Astrocyte of the cerebellum (primary cell): ENCODE data around the gene SFT2D1.

Experiments
- DNase-seq: peaks from one replicate; pipeline ENCODE4 v3.0.0-alpha.2; 2011; ENCODE audit warnings: low read depth
- H3K4me3 ChIP-seq: 2 replicates; pipeline ENCODE4 v1.5.1; 2011; ENCODE audit warnings: mild to moderate bottlenecking, low read depth, low read length, moderate library complexity
- in situ Hi-C: cut with HindIII; loops from 2 replicates; pipeline ENCODE4 v1.10.0; 2017; ENCODE audit warnings: low sequenced_read_pairs
- TF ChIP-seq, protein P1 (sequence below): IDR thresholded peaks from 2 replicates; pipeline ENCODE4 v1.5.1; 2012; ENCODE audit warnings: low read length, low read depth, moderate library complexity, mild to moderate bottlenecking; ENCODE audit errors: missing control alignments

The SFT2D1 gene

GRCh38 chr6:166274163-166274562 lies 68.2 kb downstream of the SFT2D1 start:
- TF ChIP-seq, protein P1, sequence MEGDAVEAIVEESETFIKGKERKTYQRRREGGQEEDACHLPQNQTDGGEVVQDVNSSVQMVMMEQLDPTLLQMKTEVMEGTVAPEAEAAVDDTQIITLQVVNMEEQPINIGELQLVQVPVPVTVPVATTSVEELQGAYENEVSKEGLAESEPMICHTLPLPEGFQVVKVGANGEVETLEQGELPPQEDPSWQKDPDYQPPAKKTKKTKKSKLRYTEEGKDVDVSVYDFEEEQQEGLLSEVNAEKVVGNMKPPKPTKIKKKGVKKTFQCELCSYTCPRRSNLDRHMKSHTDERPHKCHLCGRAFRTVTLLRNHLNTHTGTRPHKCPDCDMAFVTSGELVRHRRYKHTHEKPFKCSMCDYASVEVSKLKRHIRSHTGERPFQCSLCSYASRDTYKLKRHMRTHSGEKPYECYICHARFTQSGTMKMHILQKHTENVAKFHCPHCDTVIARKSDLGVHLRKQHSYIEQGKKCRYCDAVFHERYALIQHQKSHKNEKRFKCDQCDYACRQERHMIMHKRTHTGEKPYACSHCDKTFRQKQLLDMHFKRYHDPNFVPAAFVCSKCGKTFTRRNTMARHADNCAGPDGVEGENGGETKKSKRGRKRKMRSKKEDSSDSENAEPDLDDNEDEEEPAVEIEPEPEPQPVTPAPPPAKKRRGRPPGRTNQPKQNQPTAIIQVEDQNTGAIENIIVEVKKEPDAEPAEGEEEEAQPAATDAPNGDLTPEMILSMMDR, result no peak
- DNase-seq, result no peak
- in situ Hi-C loops, result no loop called here
- no peak overlapping the region for H3K4me3 ChIP-seq

GRCh38 chr6:166271376-166271765 lies 71.0 kb downstream of the SFT2D1 start:
- no peak for DNase-seq
- in situ Hi-C loops, result no loop called here
- TF ChIP-seq, protein P1, result no peak
- H3K4me3 ChIP-seq, result no peak overlapping the region

- in situ Hi-C loops, result no loop called here
- TF ChIP-seq, protein P1, result no peak
- H3K4me3 ChIP-seq, result no peak overlapping the region
- no peak for DNase-seq
These were observed 71.5 kb downstream of the SFT2D1 start for GRCh38 chr6:166270706-166271375.
